AG10803 (cell line): Measurements from ENCODE around the gene ARMH3.

Experiments
- DNase-seq: peaks from one replicate; pipeline ENCODE4 v3.0.0; 2010; ENCODE audit warnings: low read depth
- H3K4me3 ChIP-seq: 2 replicates; pipeline ENCODE4 v1.5.1; 2011; ENCODE audit warnings: mild to moderate bottlenecking, low read length, control low read depth
- CTCF ChIP-seq: conservative IDR thresholded peaks from 2 replicates; pipeline ENCODE4 v1.5.1; 2011; ENCODE audit warnings: mild to moderate bottlenecking, low read length, control low read depth, inconsistent platforms

The ARMH3 gene

GRCh38 chr10:101837748-101838147 is 218.2 kb downstream of the ARMH3 start:
- no peak overlapping the region for H3K4me3 ChIP-seq
- DNase-seq, result no peak
- TF ChIP-seq CTCF, result no peak

- H3K4me3 ChIP-seq, result no peak overlapping the region
Measured at GRCh38 chr10:101835362-101835761, 220.6 kb downstream of the ARMH3 start.

GRCh38 chr10:101834341-101834740 is 221.6 kb downstream of the ARMH3 start:
- TF ChIP-seq CTCF, result no peak
- no peak overlapping the region for H3K4me3 ChIP-seq
- DNase-seq, result no peak

More at GRCh38 chr10:101835362-101835761, 220.6 kb downstream of the ARMH3 start:
- DNase-seq, result no peak
- no peak for TF ChIP-seq CTCF

- H3K4me3 ChIP-seq, result no peak overlapping the region
- TF ChIP-seq CTCF, result no peak
- no peak for DNase-seq
Measured at GRCh38 chr10:101833466-101833865, 222.5 kb downstream of the ARMH3 start.

GRCh38 chr10:101832325-101832771 is 223.6 kb downstream of the ARMH3 start:
- DNase-seq, result no peak
- no peak overlapping the region for H3K4me3 ChIP-seq
- no peak for TF ChIP-seq CTCF

GRCh38 chr10:101831169-101831811 is 224.7 kb downstream of the ARMH3 start:
- H3K4me3 ChIP-seq, result peak overlapping the region; percentile 56
- DNase-seq, result no peak

More at GRCh38 chr10:101831169-101831811, 224.7 kb downstream of the ARMH3 start:
- no peak for TF ChIP-seq CTCF
